GM21515 (cell line): ENCODE measurements around the gene TWF2.

Experiments
- ATAC-seq: cut with Tn5 transposase; IDR thresholded peaks from one replicate; pipeline ENCODE4 v1.9.1; 2021; ENCODE audit not compliant: unreplicated experiment

TWF2 gene

GRCh38 chr3:52223449-52224408 lies 15.2 kb downstream of the TWF2 start:
- ATAC-seq = no peak

GRCh38 chr3:52222319-52223221 lies 16.4 kb downstream of the TWF2 start:
- ATAC-seq = no peak

- ATAC-seq = no peak
These were observed 17.2 kb downstream of the TWF2 start for GRCh38 chr3:52221563-52222318.

- no peak for ATAC-seq
These were observed 17.8 kb downstream of the TWF2 start for GRCh38 chr3:52221141-52221562.

GRCh38 chr3:52220380-52221026 lies 18.5 kb downstream of the TWF2 start:
- no peak for ATAC-seq

DNA sequence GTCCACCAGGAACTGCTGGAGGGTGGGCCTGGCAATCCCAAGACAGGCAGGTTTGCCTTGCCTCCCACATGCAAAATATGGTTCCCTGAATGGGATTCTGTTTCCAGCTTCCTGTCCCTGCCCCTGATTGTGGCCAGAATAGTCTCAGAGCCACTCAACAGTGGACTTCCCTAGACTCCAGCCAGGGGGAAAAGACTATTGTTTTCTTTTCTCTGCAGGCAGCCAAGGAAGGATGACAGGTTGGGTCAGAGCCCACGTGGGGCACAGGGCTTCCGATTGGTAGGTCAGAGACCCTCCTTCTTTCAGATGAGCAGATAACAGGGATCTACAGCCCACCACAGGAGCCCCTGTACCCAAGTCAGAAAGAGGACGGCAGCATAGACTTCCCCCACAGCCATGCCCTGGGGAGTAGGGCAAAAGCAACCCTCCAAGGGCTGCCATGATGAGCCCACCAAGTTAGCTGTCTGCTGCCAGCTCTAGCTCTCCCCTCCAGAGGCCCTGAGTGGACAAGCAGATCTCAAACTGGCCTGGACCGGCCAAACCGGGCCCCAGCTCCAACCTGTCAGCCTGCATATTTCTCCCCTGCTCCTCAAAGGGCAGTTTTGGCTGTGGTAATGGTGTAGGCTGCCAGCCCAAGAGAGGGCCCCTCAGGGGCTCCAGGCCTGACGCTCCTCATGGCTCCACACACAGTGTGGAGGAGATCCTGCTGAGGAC lies 19.9 kb downstream of the TWF2 start:
- no peak for ATAC-seq

DNA sequence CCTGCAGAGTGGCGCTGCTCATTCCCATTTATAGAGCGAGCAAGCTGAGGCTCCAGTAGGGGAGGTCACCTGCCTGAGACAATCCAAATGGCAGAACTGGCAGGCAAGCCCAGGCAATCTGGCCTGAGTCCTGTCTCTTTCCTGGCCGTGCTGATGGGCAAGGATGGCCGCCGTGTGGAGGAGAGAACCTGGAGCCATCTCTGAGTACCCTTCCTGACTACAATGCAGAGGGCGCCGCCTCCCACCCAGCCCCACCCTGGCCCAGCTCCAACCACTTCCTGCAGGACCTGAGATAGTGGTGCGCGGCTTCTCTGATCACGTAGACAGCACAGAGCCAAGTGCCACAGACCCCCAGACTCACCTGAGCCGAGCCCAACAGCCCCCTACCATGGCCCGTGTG lies 20.5 kb downstream of the TWF2 start:
- ATAC-seq = no peak

- ATAC-seq = no peak
These were observed 20.9 kb downstream of the TWF2 start for GRCh38 chr3:52218026-52218425.

DNA sequence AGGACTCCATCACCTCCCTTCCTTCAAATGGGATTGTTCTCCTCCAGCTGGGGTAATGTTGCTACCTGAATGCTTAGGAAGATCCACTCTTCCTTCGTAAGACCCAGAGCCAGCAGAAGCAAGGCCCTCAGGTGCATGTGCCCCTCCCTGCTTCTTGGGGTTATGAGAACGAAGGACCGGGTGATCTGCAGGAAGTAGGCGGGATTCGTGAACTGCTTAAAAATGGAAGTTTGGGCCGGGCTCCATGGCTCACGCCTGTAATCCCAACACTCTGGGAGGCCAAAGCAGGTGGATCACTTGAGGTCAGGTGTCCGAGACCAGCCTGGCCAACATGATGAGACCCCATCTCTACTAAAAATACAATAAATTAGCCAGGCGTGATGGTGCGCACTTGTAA lies 21.6 kb downstream of the TWF2 start:
- ATAC-seq = no peak

- ATAC-seq = no peak
These were observed 22.2 kb downstream of the TWF2 start for GRCh38 chr3:52216585-52217408.

DNA sequence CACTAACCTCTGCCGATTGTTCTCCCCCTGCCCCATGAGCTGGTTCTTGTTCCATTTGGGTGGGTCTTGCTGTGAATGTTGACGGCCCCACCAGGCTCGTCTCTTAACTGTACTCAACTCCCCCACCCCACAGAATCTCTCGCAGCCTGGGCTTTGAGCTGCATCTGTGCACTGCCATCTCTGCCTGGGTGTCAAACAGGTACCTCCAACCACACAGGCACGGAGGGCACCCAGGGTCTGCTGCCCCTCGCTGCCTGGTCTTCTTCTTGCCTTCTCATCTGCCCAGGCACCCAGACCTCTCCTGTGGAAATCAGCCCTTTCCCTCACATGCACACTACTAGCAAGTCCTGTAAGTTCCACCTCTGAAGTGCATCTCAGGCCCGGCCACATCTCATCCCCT lies 23.6 kb downstream of the TWF2 start:
- ATAC-seq = no peak

DNA sequence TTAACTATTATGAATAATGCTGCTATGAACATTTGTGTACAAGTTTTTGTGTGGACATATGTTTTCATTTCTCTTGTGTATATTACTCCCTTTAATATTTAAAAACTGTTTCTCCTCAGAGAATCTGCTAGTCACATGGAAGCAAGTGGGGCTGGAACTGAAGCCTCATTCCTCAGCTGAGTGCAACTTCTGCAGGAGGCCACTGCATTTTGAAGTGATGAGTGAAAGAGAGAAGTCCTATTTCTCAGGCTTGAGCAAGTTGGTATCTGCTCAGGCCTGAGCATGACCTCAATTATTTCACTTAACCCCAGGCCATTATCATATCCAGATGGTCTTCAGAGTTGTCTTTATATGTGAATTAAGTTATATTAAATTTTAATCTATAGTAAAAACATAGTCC lies 25.1 kb downstream of the TWF2 start:
- ATAC-seq = no peak

DNA sequence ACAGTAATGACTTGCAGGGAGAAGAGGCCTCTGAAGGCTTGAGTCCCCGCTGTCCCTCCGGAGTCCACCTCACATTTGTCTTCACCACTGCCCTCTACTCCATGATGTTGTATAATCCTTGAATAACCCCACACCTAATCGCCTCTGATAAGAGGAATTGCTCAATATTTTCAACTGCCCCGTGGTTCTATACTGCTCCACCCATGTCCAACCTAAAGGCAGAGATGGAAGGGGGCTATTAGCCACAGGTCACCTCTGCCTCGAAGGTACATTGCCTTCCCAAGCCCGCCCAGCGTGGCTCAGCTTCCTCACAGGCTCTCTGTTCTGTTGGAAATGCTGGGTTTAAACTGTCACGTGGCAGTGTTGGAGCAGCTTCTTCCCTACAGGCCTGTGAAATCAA lies 26.0 kb downstream of the TWF2 start:
- no peak for ATAC-seq

- no peak for ATAC-seq
These were observed 27.6 kb downstream of the TWF2 start for GRCh38 chr3:52211268-52211891.

DNA sequence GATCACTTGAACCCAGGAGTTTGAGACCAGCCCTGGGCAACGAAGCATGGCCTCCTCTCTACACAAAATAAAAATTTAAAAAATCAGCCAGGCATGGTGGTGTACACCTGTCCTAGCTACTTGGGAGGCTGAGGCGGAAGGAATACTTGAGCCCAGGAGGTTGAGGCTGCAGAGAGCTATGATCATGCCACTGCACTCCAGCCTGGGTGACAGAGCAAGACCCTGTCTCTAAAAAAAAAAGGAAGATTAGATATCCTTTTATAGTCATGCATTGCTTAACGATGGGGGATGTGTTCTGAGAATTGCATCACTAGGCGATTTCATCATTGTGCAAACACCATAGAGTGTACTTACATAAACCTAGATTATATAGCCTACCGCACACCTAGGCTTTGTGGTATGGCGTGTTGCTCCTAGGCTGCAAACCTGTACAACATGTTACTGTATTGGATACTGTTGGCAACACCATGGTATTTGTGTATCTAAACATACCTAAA lies 28.4 kb downstream of the TWF2 start:
- no peak for ATAC-seq

GRCh38 chr3:52210037-52210436 lies 28.9 kb downstream of the TWF2 start:
- no peak for ATAC-seq

DNA sequence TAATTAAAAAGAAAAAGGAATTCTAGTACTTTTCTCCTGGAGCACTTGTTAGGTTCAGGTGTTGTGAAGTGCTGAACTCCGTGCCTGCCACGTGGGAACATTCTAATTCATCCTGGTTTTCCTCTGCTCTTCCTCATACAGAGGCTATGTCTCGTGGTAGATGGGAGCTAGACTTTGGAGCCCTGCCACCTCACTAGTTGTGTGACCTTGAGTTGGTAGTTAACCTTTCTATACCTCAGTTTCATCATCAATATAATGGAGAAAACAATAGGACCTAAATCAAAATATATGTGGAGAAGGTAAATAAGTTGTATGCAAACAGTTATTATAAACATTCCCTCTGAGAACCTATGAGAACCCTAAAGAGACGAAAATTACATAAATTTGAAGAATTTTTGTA lies 30.4 kb downstream of the TWF2 start:
- ATAC-seq = no peak

- no peak for ATAC-seq
These were observed 33.1 kb downstream of the TWF2 start for GRCh38 chr3:52205727-52206372.
